GM19395 (cell line): ENCODE results near the gene ABCF2.
A peak's percentile ranks its signal among the peaks of the same experiment; 100 is the strongest.

Source experiments
- ATAC-seq: cut with Tn5 transposase; IDR thresholded peaks from one replicate; pipeline ENCODE4 v1.9.1; 2021; ENCODE audit warnings: mild to moderate bottlenecking, moderate library complexity; ENCODE audit not compliant: unreplicated experiment

ABCF2 gene

DNA sequence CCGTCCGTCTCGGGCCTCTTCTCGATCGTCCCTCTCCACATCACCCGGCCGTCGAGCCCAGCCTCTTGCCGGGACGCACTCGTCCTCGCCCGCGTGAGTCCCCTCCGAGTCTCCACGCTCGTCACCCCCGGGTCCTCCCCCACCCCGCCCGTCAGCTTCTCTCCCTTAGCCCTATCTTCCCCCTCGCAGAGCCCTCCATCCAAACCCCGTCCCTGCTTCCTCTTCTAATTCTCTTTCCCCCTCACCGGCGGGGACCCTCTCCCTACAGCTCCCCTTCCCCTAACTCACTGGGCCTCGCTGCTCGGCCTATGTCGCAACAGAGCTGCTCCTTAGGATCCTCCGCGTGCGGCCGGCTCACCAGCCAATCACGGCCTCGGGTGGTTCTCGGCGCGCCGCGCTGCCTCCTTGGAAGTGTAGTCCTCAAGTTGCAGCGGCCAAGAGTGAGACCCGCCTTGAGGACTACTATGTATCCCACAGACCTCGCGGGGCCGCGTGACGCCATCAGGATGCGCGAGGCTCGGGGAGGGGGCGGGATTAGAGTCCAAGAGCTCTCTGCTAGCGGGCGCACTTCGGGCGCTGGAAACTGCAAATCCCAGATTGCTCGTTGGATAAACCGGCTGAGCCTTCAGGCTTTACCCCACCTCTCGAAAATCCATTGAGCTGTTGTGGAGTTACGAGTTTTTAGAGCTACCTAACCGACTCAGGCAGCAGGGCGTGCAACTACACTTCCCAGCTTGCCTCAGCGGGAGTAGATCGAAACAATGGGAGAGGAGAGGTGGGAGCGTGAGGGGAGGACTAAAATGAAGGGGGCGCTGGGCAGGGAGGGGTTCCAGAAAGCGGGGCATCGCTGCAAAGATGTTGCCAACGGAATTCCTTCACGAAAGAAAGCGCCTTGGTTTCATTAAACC, at the start of gene ABCF2:
ABCF2 (minus strand) TSS at position 331 of the 908 bp plus-strand sequence. CDS start 747 bp downstream, outside the sequence.
- ATAC-seq: peak; percentile 99

DNA sequence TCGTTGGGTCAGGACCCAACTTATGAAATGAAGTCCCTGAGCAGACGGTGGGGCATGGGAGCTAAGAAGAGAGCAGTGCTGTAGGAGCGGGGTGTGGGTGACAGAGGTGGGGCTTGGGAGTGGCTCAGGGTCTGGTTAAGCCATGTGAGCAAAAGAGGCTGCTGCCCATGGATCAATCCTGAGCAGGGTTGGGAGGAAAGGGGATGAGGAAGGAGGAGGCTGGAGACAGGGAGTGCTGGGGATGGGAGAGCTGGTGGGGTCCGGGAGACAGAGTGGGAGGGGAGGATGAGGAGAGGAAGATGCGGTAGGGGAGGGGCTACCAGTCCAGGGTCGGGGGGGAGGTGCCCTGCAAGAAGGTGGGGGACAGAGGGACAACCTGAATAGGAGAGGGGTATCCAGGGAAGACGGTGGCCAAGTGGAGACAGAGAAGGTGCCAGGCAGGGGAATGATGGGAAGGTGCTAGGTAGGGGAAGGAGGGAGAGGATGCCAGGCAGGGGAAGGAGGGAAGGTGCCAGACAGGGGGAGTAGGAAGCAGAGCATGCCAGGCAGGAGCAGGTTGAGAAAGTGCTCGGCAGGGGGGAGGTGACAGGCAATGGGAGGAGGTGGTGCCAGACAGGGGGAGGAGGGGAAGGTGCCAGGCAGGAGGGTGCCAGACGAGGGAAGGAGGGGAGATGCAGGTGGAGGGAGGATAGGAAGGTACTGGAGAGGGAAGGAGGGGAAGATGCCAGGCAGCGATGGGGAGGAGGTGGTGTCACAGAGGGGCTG, 49.0 kb upstream of the ABCF2 start:
- ATAC-seq: no peak

DNA sequence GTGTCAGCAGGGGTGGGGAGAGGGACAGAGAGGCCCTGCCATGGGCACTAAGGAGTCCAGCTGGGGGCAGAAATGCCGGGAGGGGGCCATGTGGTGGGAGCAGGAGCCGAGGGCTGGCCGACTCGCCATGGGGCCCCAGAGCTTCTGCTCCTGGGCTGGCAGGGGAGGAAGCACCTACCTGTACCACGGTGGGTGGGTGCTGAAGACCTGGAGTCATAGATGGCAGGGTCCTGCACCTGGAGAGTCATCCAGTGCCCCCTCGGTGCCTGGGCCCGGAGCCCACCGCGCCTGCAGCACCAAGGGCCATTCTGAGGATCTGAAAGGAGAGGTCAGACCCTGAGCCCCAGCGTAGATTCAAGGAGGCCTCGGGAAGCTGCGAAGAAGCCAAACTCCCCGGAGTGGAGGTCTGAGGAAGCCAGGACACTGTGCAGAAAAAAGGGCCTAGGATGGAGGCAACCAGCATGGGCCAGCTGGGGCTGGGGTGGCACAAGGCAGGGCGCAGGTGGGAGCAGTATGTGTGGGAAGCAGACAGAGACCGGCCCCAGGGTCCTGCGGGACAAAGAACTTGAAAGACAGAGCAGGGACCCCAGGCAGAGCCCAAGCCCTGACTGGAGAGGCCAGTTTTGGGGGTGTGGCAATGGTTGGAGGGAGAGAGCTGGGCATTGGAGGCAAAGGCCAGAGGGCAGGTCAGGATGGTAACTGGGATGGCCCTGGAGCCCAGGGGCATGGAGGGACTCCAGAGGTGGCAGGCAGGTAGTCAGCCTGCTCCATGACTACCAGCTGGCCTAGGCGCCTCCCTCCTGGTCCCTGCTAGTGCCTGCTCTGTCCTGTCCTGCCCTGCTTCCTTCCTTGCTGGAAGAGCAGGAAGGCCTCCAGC, 48.2 kb upstream of the ABCF2 start:
- no peak for ATAC-seq

DNA sequence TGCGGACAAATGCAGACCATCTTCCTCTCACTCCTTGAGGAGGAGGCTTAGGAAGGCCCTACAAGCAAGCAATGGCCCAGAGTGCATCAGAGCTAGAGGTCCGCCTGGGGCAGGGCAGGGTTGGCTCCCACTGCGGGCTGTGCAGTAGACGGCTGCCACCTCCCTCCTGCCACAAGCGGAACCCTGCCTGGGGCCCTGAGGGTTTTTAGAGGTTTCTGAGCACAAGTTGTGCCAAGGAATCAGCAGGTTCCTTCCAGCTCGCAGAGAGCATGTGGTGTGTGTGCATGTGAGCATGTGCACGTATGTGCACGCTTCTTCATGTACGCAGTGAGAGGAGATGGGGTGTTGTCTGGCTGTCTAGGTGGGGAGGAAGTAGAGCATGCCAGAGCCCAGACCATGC, 47.4 kb upstream of the ABCF2 start:
- no peak for ATAC-seq

DNA sequence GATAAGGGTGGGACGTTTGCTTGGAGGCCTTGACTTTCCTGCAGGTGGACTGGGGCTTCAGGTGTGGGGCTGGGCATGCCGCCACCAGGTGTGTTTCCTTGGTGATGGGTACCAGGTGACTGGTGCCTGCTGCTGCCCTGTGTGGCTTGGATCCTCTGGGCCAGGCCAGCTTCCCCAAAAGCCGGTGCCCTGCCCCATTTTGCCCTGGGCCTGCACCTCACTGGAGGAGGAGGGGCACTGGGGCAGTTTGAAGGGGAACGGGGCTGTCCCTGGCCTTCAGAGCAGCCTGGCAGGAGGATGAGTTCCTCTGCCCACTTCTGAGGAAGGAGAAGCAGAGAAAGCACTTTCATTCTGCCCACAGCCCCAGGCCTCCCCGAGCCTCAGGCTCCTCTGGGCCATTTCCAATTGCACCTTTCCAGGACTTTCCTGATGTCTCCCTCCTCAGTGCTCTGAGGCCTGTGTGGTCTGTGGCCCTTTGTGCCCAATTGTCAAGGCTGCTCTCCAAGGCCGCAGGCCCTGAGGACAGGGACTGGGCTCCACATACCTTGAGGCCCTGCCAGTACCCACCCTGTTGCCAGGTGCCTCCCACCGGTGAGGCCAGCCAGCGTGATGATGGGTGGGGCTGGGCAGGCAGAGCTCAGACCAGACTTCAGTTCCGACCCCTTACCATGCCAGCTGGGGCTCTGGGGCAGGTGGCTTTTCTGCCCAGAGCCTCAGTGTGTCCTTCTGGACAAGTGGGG, 46.8 kb upstream of the ABCF2 start:
- ATAC-seq: no peak

DNA sequence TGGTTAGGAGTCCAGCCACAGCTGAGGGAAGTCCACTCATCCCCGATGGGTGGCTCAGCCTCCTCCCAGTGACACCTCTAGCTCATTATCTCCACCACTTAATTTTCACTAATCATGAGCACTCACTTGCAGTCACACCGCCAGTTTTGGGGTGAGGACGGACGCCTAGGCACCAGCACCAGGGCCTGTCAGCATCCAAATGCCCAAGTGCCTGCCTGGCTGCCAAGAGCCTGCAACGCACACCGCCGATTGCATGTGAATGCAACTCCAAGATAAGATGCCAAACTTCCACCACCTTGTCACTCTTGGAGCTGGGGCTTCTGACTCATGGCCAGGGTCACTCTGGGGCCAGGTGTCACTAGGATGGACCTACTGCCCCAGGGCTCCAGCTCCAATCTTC, 45.9 kb upstream of the ABCF2 start:
- ATAC-seq: no peak

DNA sequence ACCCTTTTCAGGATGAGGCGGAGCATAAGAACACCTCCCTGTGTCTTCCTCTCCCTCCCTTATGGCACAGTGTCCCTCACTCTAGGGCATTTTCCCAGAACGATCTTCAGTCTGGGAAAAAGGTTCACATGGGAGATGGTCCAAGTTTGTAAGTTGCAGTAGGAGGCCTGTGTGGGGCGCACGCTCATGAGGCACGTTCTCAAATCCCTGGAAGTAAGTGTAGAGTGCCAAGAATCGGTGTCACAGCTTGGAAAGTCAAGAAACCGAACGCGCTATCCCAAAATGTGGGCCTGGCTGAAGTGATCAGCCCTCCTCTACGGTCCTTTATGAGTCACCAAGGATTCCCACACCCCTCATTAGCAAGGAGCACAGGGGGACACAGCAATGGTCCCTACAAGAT, 45.4 kb upstream of the ABCF2 start:
- no peak for ATAC-seq

DNA sequence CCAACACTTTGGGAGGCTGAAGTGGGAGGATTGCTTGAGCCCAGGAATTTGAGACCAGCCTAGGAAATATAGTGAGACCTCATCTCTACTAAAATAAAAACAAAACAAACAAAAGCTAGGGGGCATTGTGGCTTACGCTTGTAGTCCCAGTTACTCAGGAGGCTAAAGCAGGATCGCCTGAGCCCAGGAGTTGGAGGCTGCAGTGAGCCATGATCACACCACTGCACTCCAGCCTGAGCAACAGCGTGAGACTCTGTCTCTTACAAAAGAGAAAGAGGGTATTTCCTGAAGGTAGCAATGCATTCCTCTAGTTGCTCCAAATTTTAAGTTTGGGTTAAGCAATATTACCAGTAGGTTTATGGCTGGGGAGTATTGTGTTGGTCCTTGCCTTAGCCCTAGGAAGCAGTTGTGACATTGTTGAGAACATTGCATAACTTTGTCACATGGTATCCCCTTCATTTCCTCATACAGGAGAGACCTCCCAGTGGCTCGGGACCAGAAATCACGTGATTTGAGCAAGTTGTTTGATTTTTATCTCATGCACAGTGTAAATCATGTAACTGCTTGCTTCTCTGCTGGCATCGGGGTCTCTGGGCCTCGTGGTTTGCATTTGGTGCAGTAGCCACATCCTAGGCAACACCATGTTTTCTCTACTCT, 44.8 kb upstream of the ABCF2 start:
- no peak for ATAC-seq

DNA sequence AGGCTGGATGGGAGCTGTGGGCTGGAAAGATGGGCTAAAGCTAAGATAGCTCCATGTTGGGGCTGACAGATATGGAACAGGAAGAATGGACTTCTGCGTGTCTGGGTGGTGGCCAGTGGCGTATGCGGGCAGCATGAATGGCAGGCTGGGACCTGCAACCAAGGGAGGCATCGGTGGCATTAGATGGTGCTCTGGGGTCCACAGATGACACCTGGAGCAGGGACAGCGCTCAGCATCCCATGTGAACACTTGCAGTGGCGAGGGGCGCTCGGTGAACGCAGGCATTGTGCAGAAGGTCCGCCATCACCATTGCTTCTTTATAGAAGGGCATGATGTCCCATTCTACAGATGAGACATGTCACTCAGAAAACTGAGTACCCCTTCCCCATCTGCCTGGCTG, 42.5 kb upstream of the ABCF2 start:
- no peak for ATAC-seq

DNA sequence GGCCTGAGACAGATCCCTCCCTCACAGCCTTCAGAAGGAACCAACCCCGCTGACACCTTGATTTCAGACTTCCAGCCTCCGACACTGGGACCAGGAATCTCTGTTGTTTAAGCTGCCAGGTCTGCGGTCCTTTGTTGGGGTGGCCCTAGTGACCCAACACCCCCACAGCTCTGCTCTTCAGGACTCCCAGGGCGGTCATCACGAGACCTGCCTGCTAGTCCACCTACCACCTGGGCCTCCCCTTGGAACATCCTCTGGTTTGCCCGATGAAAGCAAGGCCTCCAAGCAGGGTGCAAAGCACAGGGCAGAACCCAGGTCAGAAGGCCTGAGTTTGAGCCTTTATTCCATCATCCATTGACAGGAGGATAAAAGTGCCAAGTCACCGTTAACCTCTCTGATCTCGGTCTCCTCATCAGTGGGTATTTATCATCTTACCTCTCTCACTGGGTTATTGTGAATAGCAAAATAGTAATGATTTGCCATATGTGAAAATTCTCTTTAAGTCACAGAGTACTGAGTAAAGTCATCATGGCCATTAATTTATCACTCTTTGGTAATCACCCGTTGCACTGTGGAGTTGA, 38.4 kb upstream of the ABCF2 start:
- ATAC-seq: no peak

DNA sequence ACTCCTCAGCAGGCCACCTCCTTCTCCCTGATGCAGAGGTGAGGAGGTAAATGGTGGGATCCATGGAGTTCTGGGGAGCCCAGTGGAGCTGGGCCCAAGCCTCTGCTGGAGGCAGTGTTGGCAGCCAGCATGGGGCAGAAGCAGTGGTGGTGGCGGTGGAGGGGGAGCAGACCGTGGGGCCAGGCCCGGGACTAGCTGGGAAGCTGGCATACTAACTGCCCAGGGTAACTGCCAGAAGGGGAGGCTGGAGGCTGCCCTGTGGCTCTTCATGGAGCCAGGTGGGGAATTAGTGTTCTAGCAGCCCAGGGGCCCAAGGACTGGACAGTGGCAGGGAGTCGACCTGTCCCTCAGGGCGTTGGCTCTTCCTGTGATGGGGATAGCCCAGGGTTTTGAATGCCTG, 37.6 kb upstream of the ABCF2 start:
- no peak for ATAC-seq

DNA sequence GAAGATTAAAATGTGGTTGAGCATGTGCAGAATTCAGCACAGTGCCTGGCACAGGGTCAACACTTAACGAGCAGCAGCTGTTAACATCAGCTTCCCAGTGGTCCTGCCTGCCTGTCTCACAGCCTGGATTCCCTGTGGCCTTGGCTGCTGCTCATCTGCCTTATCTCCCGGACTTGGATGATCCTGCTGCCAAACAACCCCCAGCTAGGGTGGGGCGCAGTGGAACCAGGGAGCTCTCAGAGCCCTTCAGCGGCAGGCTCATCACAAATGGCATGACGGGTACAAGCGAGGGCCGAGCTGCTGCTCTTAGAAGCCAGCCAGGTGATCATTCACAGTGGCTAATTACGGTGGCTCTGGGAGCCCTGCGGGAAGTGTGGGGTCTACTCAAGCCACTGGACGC, 34.5 kb upstream of the ABCF2 start:
- ATAC-seq: no peak

DNA sequence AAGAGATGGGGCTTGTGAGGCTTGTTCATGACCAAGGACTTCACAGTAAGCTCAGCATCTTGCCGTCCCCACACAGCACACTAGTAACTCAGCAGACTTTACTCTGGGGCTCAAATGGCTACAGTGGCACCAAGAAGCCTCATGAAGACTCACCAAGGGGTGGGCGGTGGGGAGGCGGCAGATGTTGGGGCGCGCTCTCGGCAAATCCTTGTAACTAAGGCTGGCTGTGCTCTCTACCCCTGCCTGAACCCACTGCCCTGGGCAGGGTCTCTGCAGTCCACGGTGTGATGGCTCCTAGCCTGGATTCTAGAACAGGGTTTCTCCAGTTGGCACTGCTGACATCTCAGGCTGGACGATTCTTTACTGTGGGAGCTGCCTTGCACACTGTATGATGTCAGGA, 33.9 kb upstream of the ABCF2 start:
- ATAC-seq: no peak

DNA sequence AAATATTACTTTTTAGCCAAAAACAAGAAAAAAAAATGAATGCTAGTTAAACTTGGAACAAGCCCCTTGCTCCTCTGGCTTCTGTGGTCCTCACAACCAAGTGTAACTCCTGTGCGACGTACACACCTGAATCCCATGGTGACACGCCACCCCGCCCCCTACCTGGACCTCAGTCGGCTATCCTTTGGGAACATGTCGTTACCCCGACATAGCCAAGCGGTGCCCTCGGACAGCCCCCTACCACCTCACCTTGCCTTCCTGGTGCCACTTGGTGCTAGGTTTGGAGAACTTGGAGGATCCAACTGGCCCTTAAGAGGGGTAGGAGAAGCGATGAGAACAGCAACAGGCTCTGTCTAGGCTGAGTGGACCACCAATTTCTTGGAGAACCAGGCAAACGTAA, 33.5 kb upstream of the ABCF2 start:
- ATAC-seq: no peak

DNA sequence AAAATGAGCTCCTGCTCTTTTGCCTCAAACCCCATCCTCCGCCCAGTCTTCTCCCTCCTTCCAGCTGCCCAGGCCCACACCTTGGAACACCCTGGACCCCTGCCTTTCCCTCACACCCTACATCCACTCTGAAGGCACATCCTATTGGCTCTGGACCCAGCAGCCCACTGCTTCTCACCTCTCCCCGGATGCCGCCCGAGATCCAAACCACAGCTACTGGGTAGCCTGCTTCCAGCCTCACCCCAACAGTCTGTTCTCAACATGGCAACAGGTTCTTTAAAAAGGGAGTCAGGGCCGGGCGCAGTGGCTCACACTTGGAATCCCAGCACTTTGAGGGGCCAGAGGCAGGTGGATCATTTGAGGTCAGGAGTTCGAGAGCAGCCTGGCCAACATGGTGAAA, 31.0 kb upstream of the ABCF2 start:
- ATAC-seq: no peak

DNA sequence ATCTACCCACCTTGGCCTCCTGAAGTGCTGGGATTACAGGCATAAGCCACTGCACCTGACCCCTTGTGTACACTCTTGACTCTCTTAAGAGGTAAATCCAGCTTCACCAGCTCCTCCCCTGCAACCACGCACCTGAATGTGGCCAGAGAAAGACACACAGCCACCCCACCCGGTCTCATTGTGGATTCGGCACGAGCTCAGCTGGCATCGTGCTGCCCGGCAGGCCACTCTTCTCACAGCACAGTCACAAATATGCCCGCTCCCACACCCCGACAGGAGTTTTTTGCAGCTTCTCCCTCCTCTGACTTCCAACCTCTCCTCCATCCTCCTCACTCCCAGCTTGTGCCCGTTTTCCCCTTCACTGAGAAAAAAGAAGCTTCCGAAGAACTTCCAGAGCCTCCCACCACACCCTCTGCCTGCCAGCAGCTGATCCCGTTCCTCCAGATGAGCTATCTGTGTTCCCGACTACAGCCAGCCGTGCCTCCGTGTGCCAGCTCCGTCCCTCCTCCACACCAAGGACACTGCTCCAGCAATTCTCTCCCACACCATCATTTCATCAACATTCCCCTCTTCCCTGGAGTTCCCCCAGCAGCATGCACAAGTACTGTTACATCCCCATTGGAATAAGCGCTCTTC, 29.5 kb upstream of the ABCF2 start:
- ATAC-seq: no peak

DNA sequence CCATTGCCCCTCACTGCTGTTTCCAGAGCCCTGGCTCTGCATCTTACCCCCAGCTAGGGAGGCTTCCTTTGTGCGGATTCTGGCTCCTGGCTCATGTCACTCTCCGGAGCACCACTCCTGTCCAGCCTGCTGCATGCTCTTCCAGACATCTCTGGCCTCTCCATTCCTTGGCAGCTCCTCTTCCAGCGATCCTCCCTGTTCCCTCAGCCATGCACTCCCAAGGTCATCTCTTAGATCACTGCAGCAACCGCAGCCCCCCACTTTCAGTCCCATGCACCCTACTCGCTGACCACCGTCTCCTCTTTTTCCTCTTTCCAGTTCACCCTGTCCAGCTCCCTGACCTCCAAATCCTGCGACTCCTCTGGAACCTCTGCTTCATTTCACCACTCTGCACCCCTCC, 28.4 kb upstream of the ABCF2 start:
- no peak for ATAC-seq

DNA sequence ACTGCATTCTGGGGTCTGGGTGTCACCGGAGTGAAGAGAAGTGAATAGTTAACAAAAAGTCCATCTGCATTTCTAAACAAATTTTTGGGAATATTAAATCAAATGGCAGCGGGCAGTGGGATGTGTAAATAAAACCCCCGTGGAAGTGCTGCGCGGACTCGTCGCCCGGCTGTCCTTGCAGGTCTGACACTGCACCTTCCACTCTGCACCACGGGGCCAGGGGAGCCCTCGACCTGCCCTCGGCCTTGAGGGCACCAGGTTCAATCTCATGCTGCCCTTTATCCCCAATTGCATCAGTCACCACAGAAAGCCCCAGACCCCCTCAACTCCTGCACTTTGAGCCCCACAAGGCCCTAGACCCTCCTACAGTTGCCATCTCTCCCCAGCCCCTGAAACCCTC, 27.8 kb upstream of the ABCF2 start:
- ATAC-seq: no peak

DNA sequence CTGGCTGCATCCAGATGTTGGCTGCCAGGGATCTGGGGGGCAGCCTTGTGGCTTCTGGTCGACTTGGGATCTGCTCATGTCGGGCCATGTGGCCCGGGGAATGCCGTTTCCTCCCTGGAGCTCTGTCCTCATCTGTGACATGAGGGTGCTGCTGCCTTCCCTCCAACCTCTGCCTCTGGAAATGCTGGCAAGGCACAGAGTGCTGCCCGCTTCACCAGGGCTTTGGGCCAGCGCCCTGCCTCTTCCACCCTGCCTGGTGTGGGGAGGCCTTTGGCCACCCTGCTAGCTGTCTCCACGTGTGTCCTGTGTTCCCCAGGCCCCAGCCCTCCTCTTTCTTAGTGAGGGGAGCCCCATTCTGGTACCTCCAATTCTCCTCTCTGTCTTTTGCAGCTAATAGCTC, 27.3 kb upstream of the ABCF2 start:
- ATAC-seq: no peak
